SHP77 (cell line): ENCODE data around the gene SMYD3.
A peak's percentile ranks its signal among the peaks of the same experiment; 100 is the strongest.

Experiments
- DNase-seq, 2 experiments: peaks; one replicate each; lab custom pipeline; 2025; lab: John Stamatoyannopoulos, UW

The SMYD3 gene

GRCh38 chr1:246462986-246463385 is 44.1 kb downstream of the SMYD3 start:
- DNase-seq = no peak

GRCh38 chr1:246460406-246460805 is 46.7 kb downstream of the SMYD3 start:
- no peak for DNase-seq

GRCh38 chr1:246459221-246459620 is 47.9 kb downstream of the SMYD3 start:
- DNase-seq = no peak

DNA sequence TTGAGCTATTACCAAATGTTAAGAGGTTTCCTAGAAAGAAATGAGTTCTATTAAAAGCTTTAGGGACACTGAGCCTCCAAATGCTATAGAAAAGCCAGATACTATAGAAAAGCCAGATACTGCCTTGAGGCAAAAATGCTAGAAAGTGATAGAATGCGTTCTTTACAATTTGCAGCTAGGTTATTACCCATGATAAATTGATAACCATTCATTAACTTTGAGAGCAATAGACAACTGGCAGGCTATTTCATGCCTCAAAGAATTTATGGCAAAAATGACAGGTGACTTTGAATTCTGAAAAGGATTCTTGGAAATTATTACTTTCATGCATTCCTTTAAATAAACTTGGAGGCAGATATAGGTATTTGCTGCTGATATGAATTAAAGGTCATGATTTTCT is 51.6 kb downstream of the SMYD3 start:
- no peak for DNase-seq

DNA sequence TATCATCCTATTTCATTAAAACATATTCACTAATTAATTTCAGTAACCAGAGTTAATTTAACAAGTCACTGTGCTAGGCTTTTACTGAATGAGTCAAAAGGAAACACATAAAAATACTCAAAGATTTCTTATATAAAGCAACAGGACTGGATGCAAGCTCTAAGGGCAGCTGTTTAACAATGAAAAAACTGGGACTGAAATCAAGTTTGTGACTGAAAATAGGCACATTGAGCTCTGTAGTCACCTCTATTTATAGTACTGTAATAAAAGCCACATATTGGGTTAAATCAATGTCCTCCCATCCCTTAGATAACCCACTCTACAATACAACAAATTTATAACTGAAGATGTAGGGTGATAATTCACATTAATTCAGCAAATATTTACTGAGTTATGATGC is 52.4 kb downstream of the SMYD3 start:
- DNase-seq = no peak

- peak; percentile 30 to 50 for DNase-seq
Measured at GRCh38 chr1:246450611-246451251, 56.3 kb downstream of the SMYD3 start.

GRCh38 chr1:246448373-246448772 is 58.7 kb downstream of the SMYD3 start:
- DNase-seq = no peak

DNA sequence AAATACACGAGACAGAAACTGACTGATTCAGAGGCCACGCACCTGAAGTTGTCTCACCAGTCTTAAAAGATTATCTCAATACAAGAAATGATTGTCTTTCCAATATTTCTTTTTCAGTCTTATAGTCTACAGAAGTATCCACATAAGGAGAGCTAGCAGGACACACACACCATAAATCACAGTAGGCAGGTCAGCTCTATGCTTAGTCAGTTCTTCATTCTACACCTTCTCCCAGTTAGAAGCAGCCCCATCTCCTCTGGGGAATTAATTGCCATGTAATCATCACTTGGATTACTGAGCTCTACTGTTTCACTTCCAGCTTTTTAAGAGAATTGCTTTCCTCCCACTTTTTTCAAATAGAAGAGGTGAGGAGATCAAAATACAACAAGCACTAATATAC is 59.6 kb downstream of the SMYD3 start:
- DNase-seq = no peak

- DNase-seq = no peak
Measured at GRCh38 chr1:246445503-246445902, 61.6 kb downstream of the SMYD3 start.

DNA sequence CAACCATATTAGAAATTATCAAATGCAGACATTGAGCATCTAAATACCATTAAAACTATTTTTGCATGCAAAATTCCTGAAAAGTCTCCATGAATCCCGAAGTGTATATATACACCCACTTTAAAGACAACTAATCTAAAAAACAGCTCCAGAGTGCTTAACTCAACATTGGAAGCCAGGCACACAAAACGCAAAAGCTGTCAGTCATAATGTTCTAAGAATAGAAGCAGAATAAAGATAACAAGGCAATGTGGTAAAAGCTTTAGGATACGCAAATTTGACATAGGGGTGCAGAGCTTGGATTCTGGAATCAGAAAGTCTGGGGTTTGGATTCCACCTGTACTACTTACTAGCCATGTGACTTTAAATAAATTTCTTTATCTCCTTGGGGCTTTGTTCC is 62.5 kb downstream of the SMYD3 start:
- no peak for DNase-seq

DNA sequence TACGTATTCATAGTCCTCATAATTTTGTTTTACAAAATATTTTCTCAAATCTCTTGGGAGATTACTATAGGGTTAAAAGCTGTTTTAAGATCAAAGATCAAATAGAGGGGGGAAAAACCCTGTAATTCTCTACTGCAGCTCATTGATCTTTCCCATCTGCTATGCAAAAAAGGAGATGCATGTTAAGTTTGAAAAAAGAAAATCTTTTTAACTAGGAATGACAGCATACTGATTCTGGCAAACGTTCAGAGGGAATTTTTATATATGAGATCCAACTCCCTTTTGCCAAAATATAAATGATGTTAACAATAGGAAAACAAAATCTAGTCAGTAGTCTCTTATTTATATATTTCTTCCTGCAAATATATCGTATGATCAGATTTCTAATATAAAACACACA is 69.1 kb downstream of the SMYD3 start:
- no peak for DNase-seq

GRCh38 chr1:246435421-246436041 is 71.5 kb downstream of the SMYD3 start:
- no peak for DNase-seq

DNA sequence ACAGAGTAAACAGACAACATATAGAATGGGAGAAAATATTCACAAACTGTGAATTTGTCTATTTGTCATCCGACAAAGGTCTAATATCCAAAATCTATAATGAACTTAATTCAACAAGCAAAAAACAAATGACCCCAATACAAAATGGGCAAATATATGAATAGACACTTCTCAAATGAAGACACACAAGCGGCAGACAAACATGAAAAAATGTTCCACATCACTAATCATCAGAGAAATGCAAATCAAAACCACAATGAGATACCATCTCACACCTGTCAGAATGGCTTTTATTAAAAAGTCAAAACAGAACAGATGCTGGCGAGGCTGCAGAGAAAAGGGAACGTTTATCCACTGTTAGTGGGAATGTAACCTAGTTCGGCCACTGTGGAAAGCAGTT is 72.7 kb downstream of the SMYD3 start:
- DNase-seq = no peak

GRCh38 chr1:246428542-246429308 is 78.4 kb downstream of the SMYD3 start:
- no peak for DNase-seq

GRCh38 chr1:246427611-246428010 is 79.5 kb downstream of the SMYD3 start:
- no peak for DNase-seq

DNA sequence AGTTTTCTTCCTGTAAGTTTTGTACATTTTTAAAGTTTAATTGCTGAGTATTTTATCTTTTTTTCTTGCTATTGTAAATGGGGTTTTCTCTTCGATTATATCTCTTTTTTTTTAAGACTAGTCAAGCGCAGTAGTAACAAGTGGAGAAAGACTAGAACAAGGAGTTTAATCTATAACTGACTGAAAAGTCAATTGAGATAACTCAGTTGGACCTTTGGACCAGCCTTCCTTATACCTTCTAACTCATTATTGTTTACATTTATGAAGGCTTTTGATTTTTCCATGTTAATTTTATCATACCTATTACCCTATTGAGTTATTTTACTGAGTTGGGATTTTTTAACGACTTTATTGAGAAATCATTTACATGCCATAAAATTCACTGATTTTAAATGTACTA is 81.2 kb downstream of the SMYD3 start:
- DNase-seq = no peak

DNA sequence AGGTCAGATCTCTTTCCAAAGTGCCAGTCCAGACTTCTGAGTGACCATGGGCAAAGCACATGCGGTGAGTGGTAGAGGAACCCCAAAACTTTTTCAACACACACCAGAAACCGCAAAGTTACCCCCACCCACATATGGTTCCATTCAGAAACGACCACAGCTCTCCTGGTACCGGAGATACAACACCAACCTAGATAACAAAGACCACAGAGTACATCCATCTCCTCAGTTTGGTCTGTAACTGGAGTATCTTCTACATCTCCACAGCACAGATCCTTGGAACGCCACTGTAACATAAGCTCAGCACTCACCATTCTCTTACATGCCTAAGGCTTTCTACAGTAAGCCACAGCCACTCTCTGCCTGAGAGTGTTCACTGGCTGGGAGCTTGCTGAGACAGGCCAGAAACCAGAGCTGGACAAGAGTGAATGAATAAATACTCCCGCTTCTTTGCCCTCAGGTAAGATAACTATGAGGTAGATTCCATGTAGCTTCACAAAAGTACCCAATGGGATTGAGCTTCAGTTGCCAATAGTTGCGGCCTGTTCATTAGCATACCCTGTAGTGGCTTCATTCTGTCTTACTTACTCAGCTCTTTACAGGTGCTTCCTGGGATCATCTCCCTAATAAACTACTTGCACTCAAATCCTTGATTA is 81.8 kb downstream of the SMYD3 start:
- no peak for DNase-seq

DNA sequence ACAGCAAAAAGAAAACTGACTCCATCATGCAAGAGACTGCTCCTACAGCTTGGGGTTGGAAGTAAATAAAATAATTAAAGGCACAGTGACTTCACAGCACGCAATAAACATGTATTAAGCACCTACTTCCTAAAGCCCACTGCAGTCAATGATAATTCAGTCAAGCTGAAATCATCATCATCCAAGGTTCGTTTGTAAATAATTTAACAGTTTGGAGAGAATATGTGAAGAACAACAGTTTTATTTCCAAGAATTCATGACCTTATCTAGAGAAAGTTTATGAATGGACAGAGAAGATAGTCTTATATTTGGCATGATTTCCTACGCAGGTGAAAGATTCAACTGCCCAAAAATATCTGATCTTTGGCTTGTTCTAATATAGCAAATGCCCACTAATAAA is 86.8 kb downstream of the SMYD3 start:
- no peak for DNase-seq

- DNase-seq = no peak
Measured at GRCh38 chr1:246418565-246419312, 88.3 kb downstream of the SMYD3 start.

DNA sequence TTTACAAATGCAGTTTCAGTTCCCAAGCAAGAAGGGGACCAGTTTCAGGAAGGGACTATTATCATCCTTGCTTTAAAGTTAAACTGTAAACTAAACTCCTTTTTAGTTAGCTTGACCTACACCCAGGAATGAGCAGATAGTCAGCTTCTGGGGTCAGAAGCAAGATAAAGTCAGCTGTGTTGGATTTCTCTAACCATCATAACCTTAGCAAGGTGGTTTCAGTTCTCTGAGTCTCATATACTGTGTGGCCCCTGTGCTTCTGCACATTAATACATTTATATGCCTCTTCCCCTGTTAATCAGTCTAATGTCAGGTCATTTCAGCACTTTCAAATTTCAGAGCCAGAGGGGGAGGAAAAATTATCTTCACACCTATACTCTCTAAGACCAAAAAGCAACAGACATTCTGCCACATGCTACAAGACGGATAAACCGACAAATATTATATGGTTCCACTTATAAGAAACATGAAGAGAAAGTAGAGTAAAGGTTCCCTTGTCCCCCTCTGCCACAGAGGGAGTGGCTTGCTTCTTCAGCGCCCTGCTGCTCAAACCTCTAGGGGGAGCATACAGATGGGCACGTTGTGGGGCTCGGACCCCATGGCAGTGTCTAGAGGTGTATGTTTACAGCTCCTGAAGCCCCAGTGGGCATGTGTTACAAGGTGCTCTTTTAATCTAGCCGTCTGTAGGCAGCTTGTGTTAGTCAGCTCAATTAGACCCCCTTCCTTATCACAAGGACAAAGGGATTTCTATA is 89.1 kb downstream of the SMYD3 start:
- no peak for DNase-seq

GRCh38 chr1:246417152-246417812 is 89.8 kb downstream of the SMYD3 start:
- DNase-seq = no peak
